NCI-H345 (cell line): ENCODE results near the gene BAZ2B.
"Not testable (repeated sequence)": the region's sequence is repeated elsewhere in the genome, so short reads cannot be mapped to it uniquely, and the experiment has no call there.

Source experiments
- DNase-seq: peaks from one replicate; lab custom pipeline; 2025; lab: John Stamatoyannopoulos, UW

BAZ2B gene

DNA sequence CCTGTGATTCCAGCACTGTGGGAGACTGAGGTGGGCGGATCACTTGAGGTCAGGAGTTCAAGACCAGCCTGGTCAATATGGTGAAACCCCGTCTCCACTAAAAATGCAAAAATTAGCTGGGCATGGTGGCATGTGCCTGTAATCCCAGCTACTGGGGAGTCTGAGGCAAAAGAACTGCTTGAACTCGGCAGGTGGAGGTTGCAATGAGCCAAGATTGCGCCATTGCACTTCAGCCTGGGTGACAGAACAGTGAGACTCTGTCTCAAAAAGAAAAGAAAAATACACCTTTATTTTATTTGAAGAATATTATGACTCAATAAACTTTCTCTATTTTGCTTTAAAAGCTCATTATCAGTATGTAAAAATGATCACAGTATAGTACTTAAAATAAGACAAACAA is 81.1 kb downstream of the BAZ2B start:
- DNase-seq = not testable (repeated sequence)

DNA sequence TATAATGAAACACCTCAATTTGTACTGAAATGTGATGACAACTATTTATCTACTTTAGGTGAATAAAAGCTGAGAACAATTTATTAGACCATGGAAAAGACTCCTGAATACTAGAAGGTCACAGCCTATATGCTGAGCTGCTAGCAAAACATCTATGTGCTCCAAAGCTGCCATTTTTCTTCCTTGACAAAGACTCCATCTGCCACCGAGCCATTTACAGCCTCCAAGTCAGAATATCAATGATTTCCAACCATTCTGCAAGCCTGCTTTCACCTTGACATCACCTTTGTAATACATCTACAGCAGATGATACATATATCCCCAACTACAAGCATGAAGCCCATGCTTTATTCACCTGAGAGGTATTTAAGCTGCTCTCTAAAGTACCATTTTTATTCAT is 84.9 kb downstream of the BAZ2B start:
- DNase-seq = no peak

DNA sequence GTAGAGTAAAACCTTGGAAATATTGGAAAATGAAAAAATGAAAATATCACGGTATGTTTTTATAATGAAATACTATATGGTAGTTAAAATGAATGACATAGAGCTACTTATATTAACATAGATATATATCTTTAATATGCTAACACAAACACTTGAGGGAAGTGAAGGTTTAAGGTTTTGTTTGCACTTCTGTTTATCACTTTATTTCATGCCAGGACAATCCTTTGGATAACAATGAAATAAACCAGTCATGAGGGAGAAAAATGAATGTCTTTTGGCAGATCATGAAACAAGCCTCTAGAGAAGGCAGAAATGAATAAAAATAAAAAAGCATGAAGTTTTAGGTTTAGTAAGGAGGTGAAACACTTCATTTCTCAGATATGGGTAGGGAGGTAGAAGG is 89.9 kb downstream of the BAZ2B start:
- no peak for DNase-seq

DNA sequence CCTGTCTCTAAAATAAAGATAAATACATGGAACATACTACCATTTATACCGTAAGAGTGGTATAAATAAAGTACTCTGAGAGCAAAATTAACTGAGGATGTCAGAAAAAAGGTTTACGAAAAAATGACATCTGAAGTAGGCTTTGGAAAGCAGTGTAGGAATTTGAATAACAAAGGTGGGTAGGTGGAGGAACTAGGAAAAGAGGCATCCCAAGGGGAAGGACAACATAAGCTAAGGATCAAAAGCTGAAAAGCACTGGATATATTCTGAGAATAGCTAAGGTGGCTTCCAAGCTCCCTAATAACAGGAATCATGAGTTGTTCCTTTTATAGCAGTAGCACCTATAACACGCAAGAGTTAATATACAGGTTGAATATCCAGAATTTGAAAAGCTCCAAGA is 91.3 kb downstream of the BAZ2B start:
- no peak for DNase-seq

DNA sequence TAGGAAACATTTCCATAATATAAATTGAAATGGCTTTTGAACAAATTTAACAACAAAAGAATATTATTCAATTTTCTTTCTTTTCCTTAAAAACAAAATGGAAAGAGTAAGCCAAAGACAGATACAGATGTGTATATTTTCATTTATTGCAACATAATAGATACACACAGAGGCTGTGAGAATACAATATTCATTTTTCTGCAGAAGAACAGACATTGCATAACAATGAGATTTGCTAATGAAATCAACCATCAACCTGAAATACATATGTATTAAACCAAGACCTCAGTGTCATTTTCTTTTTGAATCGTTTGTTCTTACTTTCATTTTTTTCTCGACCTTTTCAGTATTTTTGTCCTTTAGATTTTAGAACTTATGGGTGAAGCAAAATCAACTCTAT is 95.1 kb downstream of the BAZ2B start:
- DNase-seq = no peak

DNA sequence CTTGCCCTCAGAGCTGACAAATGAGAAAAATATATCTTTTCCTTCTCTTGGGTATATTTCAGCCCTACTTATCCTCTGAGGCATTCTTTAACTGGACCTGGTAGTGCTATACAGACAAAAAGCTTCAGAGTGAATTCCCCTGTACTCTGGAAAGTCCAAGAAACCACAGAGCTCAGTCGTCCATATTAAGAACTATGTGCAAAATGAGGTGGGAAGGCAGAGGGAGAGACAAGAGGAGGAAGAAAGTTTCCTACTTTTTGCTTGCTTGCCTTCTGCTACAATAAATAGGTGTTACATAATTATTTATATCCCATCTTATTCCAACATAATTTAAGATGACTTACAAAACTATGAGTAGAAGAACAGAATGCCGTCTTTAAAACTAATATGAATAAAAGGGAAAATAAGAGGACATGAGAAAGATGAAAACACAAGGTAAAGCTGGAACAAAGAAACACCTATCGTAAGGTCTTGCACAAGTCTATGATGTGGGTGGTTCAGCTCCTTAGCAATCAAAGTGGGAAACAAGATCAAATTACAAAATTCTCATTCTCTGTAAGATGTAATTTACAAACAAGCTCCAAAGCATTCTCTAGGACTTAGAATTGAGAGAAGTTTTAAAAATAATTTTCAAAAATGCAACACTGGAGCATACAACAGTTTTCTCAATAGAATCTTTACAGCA is 97.9 kb downstream of the BAZ2B start:
- DNase-seq = no peak

DNA sequence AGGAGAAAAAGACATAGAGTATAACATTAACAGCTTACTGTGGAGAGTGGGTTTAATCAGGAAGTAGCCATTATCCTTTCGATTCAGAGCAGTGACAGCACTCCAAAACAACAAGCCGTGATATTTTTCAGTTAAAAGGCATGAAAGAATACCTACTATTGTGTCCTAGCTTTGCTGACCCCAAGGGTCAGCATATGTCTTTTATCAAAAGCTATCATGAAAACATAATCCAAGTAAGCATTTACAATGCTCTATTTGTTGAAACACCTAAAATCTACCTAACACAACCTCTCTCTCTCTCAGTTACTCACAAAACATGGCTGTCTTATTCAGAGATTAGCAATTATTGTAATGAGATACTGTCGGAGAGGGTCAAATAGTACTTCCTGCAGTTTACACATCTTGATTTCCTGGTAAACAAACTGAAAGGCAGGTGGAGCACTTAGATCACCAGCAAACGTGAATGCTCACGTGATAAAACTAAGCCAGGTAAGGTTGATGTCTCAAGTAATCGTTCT is 100.0 kb downstream of the BAZ2B start:
- peak; percentile 67 for DNase-seq

DNA sequence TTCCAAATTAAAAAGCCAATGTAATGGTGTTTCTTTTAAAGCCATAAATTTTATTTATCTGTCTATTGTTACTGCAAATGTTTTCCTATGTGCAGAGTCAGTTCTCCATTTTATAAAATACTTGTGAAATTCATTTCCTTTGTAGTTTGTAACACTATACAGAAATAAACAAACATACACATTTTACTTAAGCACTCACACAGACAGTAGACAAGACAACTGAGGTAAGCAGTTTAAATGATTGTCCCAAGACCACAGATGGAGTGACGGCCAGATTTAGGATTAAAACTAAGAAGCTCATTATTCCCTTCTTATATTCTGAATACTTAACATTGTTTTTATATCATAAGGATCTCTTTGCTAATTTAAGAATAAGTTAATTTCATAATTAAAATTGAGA is 100.9 kb downstream of the BAZ2B start:
- no peak for DNase-seq

DNA sequence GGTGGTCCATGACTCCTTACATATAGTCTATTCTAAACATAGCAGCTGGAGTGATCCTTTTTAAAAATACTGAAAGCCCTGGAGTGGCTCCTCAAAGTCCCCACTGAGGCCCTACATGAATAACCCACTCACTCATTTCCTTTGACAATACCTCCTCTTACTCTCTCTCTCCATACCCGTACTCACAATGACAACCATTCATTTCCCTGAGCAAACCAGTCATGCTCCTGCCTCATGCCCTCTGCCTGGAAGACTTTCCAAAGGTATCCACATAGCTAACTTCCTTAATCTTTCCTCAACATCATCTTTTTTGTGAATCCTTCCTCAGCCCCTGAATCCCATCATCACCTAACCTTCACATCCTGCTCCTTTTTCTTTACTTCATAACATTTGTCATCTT is 102.6 kb downstream of the BAZ2B start:
- DNase-seq = no peak

DNA sequence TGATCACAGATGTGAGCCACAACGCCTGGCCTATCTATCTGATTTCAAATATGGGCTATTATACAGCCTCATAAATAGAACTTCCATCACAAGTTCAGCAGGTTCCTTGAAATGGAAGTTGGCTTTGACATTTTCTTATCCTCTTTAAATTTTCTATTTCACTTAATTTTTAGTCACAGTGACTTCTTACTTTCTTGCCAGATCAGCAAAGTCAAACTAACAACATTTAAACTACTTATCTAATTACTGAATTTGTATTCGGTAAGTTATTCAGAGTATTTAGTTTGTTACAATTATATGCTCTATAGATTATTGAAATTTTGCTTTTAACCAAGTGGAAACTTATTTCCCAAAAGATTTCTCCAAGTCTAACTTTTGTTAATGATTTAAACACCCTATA is 108.2 kb downstream of the BAZ2B start:
- DNase-seq = no peak

DNA sequence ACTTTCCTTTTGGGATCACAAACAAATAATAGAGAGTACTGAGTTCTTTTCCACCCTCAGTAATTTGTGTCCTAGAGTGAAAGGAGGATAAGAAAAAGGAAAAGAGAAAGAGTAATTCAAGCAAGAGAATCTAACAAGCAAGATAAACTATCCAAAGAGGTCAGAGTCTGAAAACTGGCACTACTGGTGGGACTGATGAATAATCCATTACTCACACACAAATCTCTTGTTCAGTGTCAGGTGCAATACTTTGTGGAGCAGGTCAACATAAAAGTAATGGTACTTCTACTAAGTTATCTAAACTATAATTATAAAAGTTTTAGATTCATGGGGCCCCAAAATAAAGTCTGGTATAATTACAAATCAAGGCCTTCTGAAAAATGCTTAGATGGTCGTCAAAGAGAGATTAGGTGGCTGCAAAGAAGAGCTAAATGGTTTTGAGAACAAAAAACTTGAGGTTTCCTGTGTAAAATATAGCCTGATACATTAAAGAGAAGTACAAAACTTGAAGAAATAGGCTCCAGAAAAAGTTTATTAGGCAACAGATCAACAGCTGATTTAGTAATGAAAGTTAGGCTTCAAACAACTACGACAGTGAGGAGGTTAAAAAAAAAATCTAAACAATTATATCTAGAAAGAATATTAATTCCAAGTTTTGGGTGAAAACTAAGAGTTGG is 109.4 kb downstream of the BAZ2B start:
- no peak for DNase-seq

DNA sequence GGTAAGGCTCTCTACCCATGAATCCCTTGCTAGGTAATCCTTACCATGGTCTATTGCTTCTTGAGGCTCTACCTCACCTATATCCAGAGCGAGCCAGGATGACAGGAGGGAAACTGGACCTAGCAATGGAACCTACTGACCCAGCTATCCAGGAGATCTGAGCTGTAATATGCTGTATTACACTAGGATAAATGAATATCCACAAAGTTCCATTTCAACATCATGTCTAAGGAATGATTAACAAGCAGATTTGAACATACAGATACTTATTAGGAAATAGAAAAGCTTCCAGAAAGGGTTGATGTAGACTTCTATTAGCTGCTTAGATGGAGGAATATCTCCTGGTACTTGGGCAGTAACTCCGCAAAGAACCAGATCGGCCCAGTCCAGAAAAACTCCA is 110.1 kb downstream of the BAZ2B start:
- no peak for DNase-seq

DNA sequence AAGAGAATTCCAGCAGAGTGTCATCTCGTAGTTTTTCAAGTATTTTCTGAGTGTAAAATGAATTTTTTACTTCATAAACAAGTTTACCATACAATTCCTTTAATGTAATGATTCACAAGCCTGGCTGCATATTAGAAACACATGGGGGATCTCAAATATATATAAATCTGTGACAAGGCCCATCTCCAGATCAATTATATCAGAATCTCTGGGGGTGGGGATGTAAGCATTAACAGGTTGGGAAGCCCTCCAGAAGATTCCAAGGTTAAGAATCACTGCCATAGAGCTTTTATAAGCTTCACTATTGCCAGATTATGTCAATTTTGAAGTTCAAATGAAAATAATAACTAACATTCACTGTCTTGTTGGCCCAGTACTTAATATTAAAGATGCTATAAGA is 111.2 kb downstream of the BAZ2B start:
- no peak for DNase-seq

DNA sequence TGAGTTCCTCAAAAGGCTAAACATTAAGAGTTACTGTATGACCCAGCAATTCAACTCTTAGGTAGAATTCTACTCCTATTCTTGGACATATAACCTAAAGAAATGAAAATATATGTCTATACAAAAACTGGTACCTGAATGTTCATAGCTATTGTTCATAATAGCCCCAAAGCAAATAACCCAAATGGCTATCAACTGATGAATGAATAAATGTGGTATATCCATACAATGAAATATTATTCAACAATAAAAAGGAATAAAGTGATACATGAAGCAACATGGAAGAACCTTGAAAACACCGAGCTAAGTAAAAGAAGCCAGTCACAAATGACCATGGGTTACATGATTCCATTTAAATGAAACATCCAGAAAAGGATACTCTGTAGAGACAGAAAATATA is 114.6 kb downstream of the BAZ2B start:
- no peak for DNase-seq

DNA sequence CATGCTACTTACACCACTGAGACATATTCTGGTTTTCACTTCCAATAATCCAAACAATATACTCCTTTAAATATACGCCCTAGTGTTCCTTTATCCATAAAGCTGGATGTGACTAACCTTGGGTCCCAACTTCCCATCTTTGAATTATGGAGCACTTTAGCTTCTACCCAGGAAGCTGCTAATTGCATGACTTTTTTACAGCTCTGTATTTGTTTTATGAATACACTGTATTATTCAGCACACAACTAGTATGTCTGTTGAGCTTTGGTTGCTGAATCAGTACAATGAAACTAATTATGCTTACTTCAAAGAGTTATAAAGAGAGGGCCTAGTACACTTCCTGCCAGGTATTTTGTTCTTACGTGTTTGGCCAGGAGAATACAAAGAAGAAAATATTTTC is 118.5 kb downstream of the BAZ2B start:
- no peak for DNase-seq

DNA sequence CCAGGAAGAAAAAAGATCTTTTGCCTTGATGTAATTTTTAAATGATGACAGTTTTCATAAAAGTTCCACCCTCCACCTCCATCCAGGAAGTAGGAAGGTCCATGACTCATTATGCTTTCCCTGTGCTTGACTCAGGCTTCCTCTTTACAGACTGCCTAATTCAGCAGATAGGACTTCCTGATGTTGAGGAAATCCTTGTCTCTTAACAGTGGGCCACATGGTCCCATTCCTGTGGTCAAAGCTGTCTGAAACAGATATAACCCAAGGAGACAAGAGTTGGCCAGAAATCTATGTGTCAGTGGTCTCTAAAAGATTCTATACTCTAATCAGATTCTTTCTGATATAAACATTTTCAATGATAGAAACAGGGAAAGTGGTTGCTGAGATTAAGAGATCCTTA is 119.1 kb downstream of the BAZ2B start:
- no peak for DNase-seq

DNA sequence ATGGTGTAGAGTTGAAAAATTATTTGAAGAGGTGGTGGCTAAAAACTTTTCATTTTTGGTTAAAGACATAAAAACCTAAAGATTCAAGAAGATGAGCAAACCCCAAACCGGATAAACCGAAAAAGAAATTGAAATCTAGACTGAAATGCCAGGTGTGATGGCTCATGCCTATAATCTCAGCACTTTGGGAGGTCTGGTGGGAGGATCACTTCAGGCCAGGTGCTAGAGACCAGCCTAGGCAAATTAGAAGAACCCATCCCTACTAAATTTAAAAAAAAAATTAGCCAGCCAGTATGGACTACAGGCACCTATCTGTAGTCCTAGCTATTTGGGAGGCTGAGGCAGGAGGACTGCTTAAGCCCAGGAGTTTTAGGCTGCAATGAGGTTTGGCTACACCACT is 126.9 kb downstream of the BAZ2B start:
- no peak for DNase-seq

DNA sequence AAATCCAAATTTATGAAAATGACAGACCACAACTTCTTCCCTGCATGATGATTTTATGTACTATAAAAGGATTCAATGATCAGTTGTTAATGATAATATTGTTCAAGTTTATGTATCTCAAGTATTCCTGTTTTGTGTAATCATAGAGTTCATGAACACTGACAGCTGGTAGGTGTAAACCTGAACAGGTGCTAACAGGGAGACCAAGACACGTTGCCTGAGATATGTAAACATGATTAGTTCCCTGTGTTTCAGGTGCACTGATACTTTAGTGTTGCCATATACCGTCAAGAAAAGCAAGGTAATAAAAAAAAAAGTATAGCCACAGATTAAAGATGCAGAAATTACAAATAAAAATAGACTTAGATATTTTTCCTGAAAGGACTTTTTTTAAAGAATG is 131.8 kb downstream of the BAZ2B start:
- peak; percentile 21 for DNase-seq

DNA sequence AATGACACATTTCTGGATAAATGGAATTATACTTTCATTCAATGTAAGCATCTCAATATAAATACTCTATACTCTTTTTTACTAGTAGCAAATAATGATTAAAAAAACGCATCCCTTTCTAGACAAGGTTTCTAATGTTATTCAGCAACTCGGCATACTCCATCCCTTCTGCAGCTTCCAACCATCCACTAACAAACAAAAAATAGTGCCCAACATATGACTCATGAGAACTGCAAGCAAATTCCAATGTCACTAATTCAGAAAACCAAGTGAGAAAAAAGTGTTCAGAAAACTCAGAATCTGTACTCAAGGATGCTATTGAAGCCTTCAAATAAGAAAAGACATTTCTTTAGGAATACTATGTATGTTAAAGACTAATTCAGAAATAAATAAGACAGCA is 140.0 kb downstream of the BAZ2B start:
- DNase-seq = no peak

DNA sequence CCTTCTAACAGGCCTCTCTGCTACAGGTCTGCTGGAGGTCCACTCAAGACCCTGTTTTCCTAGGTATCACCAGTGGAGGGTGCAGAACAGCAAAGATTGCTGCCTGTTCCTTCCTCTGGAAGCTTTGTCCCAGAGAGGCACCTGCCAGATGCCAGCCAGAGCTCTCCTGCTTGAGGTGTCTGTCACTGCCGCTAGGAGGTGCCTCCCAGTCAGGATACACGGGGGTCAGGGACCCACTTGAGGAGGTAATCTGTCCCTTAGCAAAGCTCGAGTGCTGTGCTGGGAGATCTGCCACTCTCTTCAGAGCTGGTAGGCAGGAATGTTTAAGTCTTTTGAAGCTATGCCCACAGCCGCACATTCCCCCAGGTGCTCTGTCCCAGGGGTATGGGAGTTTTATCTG is 140.6 kb downstream of the BAZ2B start:
- DNase-seq = no peak

DNA sequence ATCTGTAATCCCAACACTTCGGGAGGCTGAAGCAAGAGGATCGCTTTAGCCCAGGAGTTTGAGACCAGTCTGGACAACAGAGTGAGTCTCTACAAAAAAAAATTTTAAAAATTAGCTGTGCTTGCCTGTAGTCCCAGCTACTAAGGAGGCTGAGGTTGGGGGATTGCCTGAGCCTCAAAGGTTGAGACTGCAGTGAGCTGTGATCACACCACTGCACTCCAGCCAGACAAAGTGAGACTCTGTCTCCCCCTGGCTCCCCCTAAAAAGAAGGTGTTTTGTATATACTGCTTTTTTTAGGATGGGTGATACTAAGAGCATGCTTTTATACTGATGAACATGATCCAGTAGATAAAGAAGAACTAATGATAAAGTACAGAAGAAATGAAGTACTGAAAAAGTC is 145.0 kb downstream of the BAZ2B start:
- DNase-seq = no peak

DNA sequence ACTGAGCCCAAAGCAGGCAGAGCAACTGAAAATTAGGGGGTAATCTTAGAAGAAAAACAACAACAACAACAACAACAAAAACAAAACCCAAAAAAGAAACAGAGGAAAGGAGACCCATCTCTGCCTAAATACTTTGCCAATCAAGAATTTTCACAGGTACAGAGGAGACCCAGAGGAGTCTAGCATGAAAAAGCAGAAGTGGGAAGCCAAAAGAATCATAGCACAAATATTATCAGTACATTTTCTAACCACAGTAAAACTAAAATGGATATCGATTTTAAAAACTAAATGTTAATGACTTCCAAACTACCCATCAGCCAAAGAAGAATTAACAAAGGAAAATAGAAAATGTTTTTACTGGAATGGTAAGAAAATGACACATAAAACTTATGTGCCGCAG is 148.1 kb downstream of the BAZ2B start:
- DNase-seq = no peak

DNA sequence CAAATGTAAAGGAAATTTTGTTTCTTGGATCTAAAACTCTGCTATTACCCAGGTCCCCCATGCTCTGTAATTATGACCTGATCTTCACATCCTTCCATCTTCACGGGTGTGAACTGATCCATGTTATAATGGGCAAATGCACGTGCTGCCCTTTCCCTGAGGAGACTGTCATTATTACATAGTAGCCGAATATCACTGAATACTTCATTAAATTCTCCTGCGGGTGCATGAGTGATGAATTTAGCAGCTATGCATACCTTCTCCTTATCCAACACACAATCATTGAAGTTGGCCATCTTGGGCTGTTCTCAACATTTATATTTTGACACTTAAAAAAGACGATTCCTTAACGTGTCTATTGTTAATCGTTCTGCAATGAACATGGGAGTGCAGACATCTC is 153.4 kb downstream of the BAZ2B start:
- no peak for DNase-seq

DNA sequence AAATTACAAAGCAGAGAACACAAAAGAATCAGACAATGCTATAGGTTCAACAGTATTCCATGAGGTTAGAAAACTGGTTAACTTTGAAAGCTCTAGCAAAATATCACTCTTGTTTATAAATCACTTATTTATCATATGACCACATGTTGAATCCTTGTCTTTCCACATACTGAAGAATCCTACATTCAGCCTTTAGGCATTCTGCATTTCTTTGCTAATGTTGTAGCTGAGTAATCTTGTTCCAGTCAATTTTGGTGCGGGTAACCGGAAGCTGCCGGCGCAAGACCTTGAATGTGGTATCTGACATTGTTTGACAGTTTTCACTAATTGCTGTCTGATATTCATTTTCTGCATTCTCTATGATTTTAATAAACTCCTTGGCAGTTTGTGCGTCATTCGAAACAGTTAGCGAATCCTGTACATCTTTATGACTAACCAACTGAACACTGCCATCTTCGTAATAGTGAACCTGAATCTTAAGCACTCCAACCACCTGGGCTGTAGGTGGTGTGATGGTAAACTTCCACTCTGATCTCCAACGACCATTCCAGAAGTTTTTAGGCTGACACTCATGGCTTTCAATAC is 154.1 kb downstream of the BAZ2B start:
- DNase-seq = no peak
